B cell (primary cell): ENCODE measurements around the gene PLXNB2. TPM values are rescaled to one million over a fixed set of nuclear protein-coding genes. Genes with fewer than 3 reads are reported as not detected.

Experiments
- ATAC-seq: fragments of 200-7000 bp; cut with Tn5 transposase; one replicate; pipeline ENCODE4 v1.10.0; 2021; ENCODE audit warnings: low read depth, mild to moderate bottlenecking, moderate number of reproducible peaks, moderate library complexity
- CTCF ChIA-PET: fragments of 350-600 bp; sonication (Branson Sonifier 250); formaldehyde crosslinking; loops from one replicate; lab custom pipeline; 2021; ENCODE audit warnings: antibody characterized with exemption, inconsistent platforms; lab: Charles Lee
- POLR2A ChIA-PET: fragments of 350-600 bp; sonication (Branson Sonifier 250); formaldehyde crosslinking; loops from one replicate; lab custom pipeline; 2021; ENCODE audit warnings: antibody characterized with exemption; lab: Charles Lee
- DNase-seq: peaks from one replicate; pipeline ENCODE4 v3.0.0; 2013
- H2AFZ ChIP-seq: 2 replicates; pipeline ENCODE4 v1.6.1; 2012; ENCODE audit warnings: mild to moderate bottlenecking, low read depth, low read length; ENCODE audit not compliant: insufficient read depth, poor library complexity, severe bottlenecking
- H3K27ac ChIP-seq, 2 donors: 1 replicate in 1 of 2; 2 replicates in 1 of 2; pipeline ENCODE4 v1.5.1; 2012 to 2013; ENCODE audit warnings: low read length in 2 of 2, mild to moderate bottlenecking in 2 of 2, moderate library complexity in 1 of 2
- H3K27me3 ChIP-seq, 4 experiments: fragments of 200-600 bp in 1 of 4; sonication (generic) in 1 of 4; replicated peaks in 1 of 4; 1 replicate in 2 of 4; 2 replicates in 2 of 4; pipeline versions ENCODE4 v1.6.1 to v1.7.0; 2013 to 2016; ENCODE audit warnings: low read length in 3 of 4, mild to moderate bottlenecking in 2 of 4, mixed read lengths in 1 of 4, moderate library complexity in 1 of 4; ENCODE audit not compliant: insufficient read depth in 4 of 4, control insufficient read depth in 3 of 4; ENCODE audit errors: control extremely low read depth in 1 of 4
- H3K36me3 ChIP-seq, 2 experiments: replicated peaks in 1 of 2; 1 replicate in 1 of 2; 2 replicates in 1 of 2; pipeline versions ENCODE4 v1.6.1 to v1.7.1; 2013; ENCODE audit warnings: low read length in 1 of 2; ENCODE audit not compliant: insufficient read depth in 2 of 2, control insufficient read depth in 1 of 2; ENCODE audit errors: control extremely low read depth in 1 of 2, extremely low read depth in 1 of 2
- H3K4me1 ChIP-seq, 2 donors: fragments of 200-600 bp in 1 of 2; sonication (generic) in 1 of 2; 1 replicate in 1 of 2; 2 replicates in 1 of 2; pipeline versions ENCODE4 v1.5.1 to v1.6.1; 2013 to 2017; ENCODE audit warnings: low read length in 2 of 2; ENCODE audit not compliant: control insufficient read depth in 2 of 2, insufficient read depth in 2 of 2
- H3K4me2 ChIP-seq: replicated peaks from 2 replicates; pipeline ENCODE3; 2012; ENCODE audit warnings: mild to moderate bottlenecking, low read depth, low read length; ENCODE audit not compliant: poor library complexity, severe bottlenecking
- H3K4me3 ChIP-seq, 5 experiments: fragments of 200-600 bp in 1 of 5; sonication (generic) in 1 of 5; 1 replicate in 3 of 5; 2 replicates in 2 of 5; pipeline versions ENCODE4 v1.5.1 to v1.7.0; 2011 to 2016; ENCODE audit warnings: low read length in 4 of 5, mild to moderate bottlenecking in 4 of 5, low read depth in 2 of 5, control low read depth in 1 of 5, moderate library complexity in 1 of 5; ENCODE audit not compliant: insufficient read depth in 1 of 5; ENCODE audit errors: control extremely low read depth in 1 of 5, extremely low read depth in 1 of 5
- H3K79me2 ChIP-seq: fragments of 200-600 bp; sonication (generic); one replicate; pipeline ENCODE4 v1.6.0; 2016; ENCODE audit warnings: low read length; ENCODE audit not compliant: control insufficient read depth, insufficient read depth
- H3K9ac ChIP-seq: fragments of 200-600 bp; sonication (generic); 2 replicates; pipeline ENCODE4 v1.6.1; 2017; ENCODE audit warnings: mild to moderate bottlenecking, low read length, moderate library complexity
- H3K9me3 ChIP-seq, 3 donors: one replicate each; pipeline versions ENCODE4 v1.6.1 to v1.7.1; 2013; ENCODE audit warnings: low read length in 2 of 3; ENCODE audit not compliant: control insufficient read depth in 2 of 3, insufficient read depth in 1 of 3; ENCODE audit errors: control extremely low read depth in 1 of 3
- H4K20me1 ChIP-seq: 2 replicates; pipeline ENCODE4 v1.6.0; 2012; ENCODE audit warnings: mild to moderate bottlenecking, low read length; ENCODE audit not compliant: insufficient read depth, control insufficient read depth, poor library complexity, severe bottlenecking
- H3K27ac Mint-ChIP-seq: one replicate; pipeline ENCODE4 v1.8.0; 2021; ENCODE audit warnings: mixed read lengths
- H3K27me3 Mint-ChIP-seq: one replicate; pipeline ENCODE4 v1.8.0; 2021; ENCODE audit warnings: mixed read lengths
- H3K4me1 Mint-ChIP-seq: one replicate; pipeline ENCODE4 v1.8.0; 2021; ENCODE audit warnings: mixed read lengths
- H3K4me3 Mint-ChIP-seq: one replicate; pipeline ENCODE4 v1.8.0; 2021; ENCODE audit warnings: mixed read lengths
- H3K9me3 Mint-ChIP-seq: one replicate; pipeline ENCODE4 v1.8.0; 2022; ENCODE audit warnings: mixed read lengths; ENCODE audit not compliant: insufficient read depth
- CTCF ChIP-seq: fragments of 200-600 bp; IDR thresholded peaks from one replicate; pipeline ENCODE4 v1.8.0; 2022; ENCODE audit warnings: antibody characterized with exemption, mild to moderate bottlenecking
- EZH2 ChIP-seq: IDR thresholded peaks from 2 replicates; pipeline ENCODE4 v1.6.1; 2012; ENCODE audit warnings: borderline replicate concordance, low read depth, mild to moderate bottlenecking, moderate library complexity, low read length; ENCODE audit not compliant: insufficient read depth, poor library complexity, severe bottlenecking
- WGBS: methylation state at CpG from one replicate; pipeline ENCODE4 v1.1.5; 2013; ENCODE audit warnings: missing lambda C conversion rate; ENCODE audit not compliant: insufficient coverage; 5-methylcytosine and 5-hydroxymethylcytosine counted together
- intact Hi-C: fragments of 100-400 bp; cut with micrococcal nuclease; formaldehyde crosslinking; loops from one replicate; pipeline ENCODE4 v1.10.0; 2022
- polyA plus RNA-seq: library from polyadenylated mRNA; depleted of rRNA; stranded (reverse); fragments of >200 nt; gene quantifications from 2 replicates; pipeline ENCODE4 v1.2.3, GENCODE V29; 2012
- total RNA-seq, 2 donors: library from RNA; stranded (reverse); fragments of 120-200 nt in 1 of 2; gene quantifications; 1 replicate in 1 of 2; 2 replicates in 1 of 2; pipeline versions ENCODE4 v1.2.3 to v1.2.4, GENCODE V29; 2013 to 2022

PLXNB2 gene
- total and polyA plus RNA-seq, 2 donors (not counting 1 experiment from before 2014, with no cell fraction given): 5.2 to 31.4 TPM

GRCh38 chr22:50280022-50280707 is 27.3 kb downstream of the PLXNB2 start:
- H3K79me2 ChIP-seq: no peaks in the 10 kb centered on the region
- intact Hi-C loops: no loop called here
- no peak for ATAC-seq
- WGBS: 96% methylated on average over 37 of the region's 38 CpGs
- TF ChIP-seq EZH2 (no peak), CTCF (no peak)
- Mint-ChIP-seq H3K27me3 (no peaks in the 10 kb centered on the region), H3K4me3 (no peak overlapping the region), H3K9me3 (no peaks in the 10 kb centered on the region), H3K4me1 (no peaks in the 10 kb centered on the region), H3K27ac (no peak overlapping the region)
- H3K4me3 ChIP-seq: no peak overlapping the region
- DNase-seq: no peak
- POLR2A ChIA-PET: interaction anchor here (1.0 kb wide), 1 partner anchor 11 kb away, joined by 6 read pairs; no protein-coding TSS in a partner anchor
- CTCF ChIA-PET: interaction anchor here (1.0 to 1.6 kb wide), 3 partner anchors 12 to 41 kb away, joined by 3 to 4 read pairs (median 4); no protein-coding TSS in a partner anchor
- no peak overlapping the region for H3K27ac ChIP-seq
- no peaks in the 10 kb centered on the region for H3K27me3 ChIP-seq
- H3K36me3 ChIP-seq: no peaks in the 10 kb centered on the region
- no peaks in the 10 kb centered on the region for H3K4me1 ChIP-seq
- no peak overlapping the region for H3K4me2 ChIP-seq
- H2AFZ ChIP-seq: no peak overlapping the region
- no peaks in the 10 kb centered on the region for H4K20me1 ChIP-seq
- peaks cover 0 to 4% (median 0%) of the 10 kb centered on the region in 3 donors for H3K9me3 ChIP-seq
- H3K9ac ChIP-seq: no peak overlapping the region

- H3K27ac ChIP-seq: no peak overlapping the region
- ChIA-PET CTCF (interaction anchor here (1.1 to 1.6 kb wide), 2 partner anchors 19 to 42 kb away, joined by 4 read pairs; no protein-coding TSS in a partner anchor), POLR2A (interaction anchor here (1.0 to 1.1 kb wide), 2 partner anchors 12 to 27 kb away, joined by 4 to 6 read pairs; no protein-coding TSS in a partner anchor)
- ATAC-seq (no peak), DNase-seq (no peak)
- H3K79me2 ChIP-seq: no peaks in the 10 kb centered on the region
- H3K9me3 ChIP-seq: peaks cover 0 to 4% (median 0%) of the 10 kb centered on the region in 3 donors
- H4K20me1 ChIP-seq: no peaks in the 10 kb centered on the region
- H3K4me3 Mint-ChIP-seq: no peak overlapping the region
- no peak for TF ChIP-seq CTCF
- no peak for TF ChIP-seq EZH2
- no peak overlapping the region for H3K4me2 ChIP-seq
- no peaks in the 10 kb centered on the region for H3K4me1 Mint-ChIP-seq
- peaks cover 0 to 3% of the 10 kb centered on the region in 2 donors for H3K4me1 ChIP-seq
- no peak overlapping the region for H3K27ac Mint-ChIP-seq
- H3K36me3 ChIP-seq: no peaks in the 10 kb centered on the region
- WGBS: 96% methylated on average over 28 of the region's 30 CpGs
- no peaks in the 10 kb centered on the region for H3K27me3 ChIP-seq
- no peaks in the 10 kb centered on the region for H3K9me3 Mint-ChIP-seq
- intact Hi-C loops: no loop called here
- H3K27me3 Mint-ChIP-seq: no peaks in the 10 kb centered on the region
- H2AFZ ChIP-seq: no peak overlapping the region
- H3K4me3 ChIP-seq: no peak overlapping the region
- H3K9ac ChIP-seq: no peak overlapping the region
Measured at GRCh38 chr22:50278956-50279619, 28.4 kb downstream of the PLXNB2 start.
